Suprapubic skin (tissue), 4 donors: ENCODE data around the gene FGF4.

Experiments
- POLR2A ChIP-seq, 2 donors: fragments of 450-650 bp; IDR thresholded peaks; one replicate each; pipeline ENCODE4 v1.6.1; 2017; ENCODE audit warnings: antibody characterized with exemption in 2 of 2, mild to moderate bottlenecking in 2 of 2, moderate library complexity in 2 of 2
- POLR2AphosphoS5 ChIP-seq, 3 donors: sonication (generic); formaldehyde crosslinking; IDR thresholded peaks; one replicate each; pipeline ENCODE4 v1.6.1; 2017; ENCODE audit warnings: antibody characterized with exemption in 3 of 3
- TF ChIP-seq, protein P1 (sequence below), 2 donors: fragments of 200-600 bp in 1 of 2; fragments of 450-650 bp in 1 of 2; sonication (generic) in 1 of 2; IDR thresholded peaks; one replicate each; pipeline ENCODE4 v1.5.1; 2016 to 2019; ENCODE audit warnings: antibody characterized with exemption in 2 of 2, mild to moderate bottlenecking in 1 of 2, moderate library complexity in 1 of 2

DNA sequence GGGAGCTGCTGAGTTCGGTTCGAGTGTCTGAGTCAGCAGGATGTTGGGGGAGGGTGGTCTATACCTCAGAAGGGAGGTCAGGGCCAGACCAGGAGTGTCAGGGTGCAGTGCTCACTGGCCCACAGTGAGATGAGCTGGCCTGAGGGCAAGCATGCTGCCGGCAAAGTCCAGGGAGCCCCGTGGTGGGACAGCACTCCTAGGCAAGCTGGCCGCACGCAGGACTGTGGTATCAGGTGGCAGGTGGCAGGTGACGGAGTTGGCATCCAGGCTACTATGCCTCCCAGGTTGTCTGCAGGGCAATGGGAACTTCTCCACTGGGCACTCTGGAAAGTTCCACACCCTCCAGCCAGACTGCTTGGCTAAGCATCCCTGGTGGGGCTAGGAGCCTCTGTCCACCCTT is 39.3 kb upstream of the FGF4 start:
- TF ChIP-seq, protein P1, sequence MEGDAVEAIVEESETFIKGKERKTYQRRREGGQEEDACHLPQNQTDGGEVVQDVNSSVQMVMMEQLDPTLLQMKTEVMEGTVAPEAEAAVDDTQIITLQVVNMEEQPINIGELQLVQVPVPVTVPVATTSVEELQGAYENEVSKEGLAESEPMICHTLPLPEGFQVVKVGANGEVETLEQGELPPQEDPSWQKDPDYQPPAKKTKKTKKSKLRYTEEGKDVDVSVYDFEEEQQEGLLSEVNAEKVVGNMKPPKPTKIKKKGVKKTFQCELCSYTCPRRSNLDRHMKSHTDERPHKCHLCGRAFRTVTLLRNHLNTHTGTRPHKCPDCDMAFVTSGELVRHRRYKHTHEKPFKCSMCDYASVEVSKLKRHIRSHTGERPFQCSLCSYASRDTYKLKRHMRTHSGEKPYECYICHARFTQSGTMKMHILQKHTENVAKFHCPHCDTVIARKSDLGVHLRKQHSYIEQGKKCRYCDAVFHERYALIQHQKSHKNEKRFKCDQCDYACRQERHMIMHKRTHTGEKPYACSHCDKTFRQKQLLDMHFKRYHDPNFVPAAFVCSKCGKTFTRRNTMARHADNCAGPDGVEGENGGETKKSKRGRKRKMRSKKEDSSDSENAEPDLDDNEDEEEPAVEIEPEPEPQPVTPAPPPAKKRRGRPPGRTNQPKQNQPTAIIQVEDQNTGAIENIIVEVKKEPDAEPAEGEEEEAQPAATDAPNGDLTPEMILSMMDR (IDR thresholded peaks at IDR 0.05), result no peak
- TF ChIP-seq POLR2AphosphoS5 (IDR thresholded peaks at IDR 0.05), result no peak
- TF ChIP-seq POLR2A (IDR thresholded peaks at IDR 0.05), result no peak
